Activated naive CD4-positive, alpha-beta T cell treated with anti-CD3 and anti-CD28 coated beads, Interleukin-2, amount 50 U/mL, for 72 hours (primary cell): ENCODE measurements around the gene FAM13C. TPM values are rescaled to one million over a fixed set of nuclear protein-coding genes. Genes with fewer than 3 reads are reported as not detected.

Experiments used
- ATAC-seq, 2 donors: fragments of 150-1000 bp; cut with Tn5 transposase; 2 replicates each; pipeline ENCODE4 v1.10.0; 2021; ENCODE audit warnings: mild to moderate bottlenecking in 2 of 2, moderate library complexity in 2 of 2
- DNase-seq, 2 donors: peaks; one replicate each; pipeline ENCODE4 v3.0.0; 2021 to 2022; ENCODE audit warnings: low spot score in 2 of 2
- H3K27ac Mint-ChIP-seq, 2 donors: one replicate each; pipeline ENCODE4 v1.8.0; 2022; ENCODE audit warnings: mild to moderate bottlenecking in 2 of 2, mixed read lengths in 2 of 2
- H3K36me3 Mint-ChIP-seq, 2 donors: one replicate each; pipeline ENCODE4 v1.8.0; 2022; ENCODE audit warnings: mixed read lengths in 2 of 2
- H3K9me3 Mint-ChIP-seq, 2 donors: one replicate each; pipeline ENCODE4 v1.8.0; 2022; ENCODE audit warnings: mixed read lengths in 2 of 2
- total RNA-seq, 2 donors: library from RNA; stranded (reverse); gene quantifications; one replicate each; pipeline ENCODE4 v1.2.3, GENCODE V29; 2022

The FAM13C gene
- total RNA-seq, 2 donors from 2014 or later = 0.18 TPM; not detected in 1

GRCh38 chr10:59273445-59273844, 88.9 kb downstream of the FAM13C start:
- Mint-ChIP-seq H3K27ac (no peak overlapping the region), H3K9me3 (no peaks in the 10 kb centered on the region), H3K36me3 (no peaks in the 10 kb centered on the region)
- no peak for DNase-seq
- ATAC-seq = no peak

GRCh38 chr10:59272061-59272460, 90.3 kb downstream of the FAM13C start:
- ATAC-seq (no peak), DNase-seq (no peak)
- Mint-ChIP-seq H3K27ac (no peak overlapping the region), H3K9me3 (no peaks in the 10 kb centered on the region), H3K36me3 (no peaks in the 10 kb centered on the region)

GRCh38 chr10:59271160-59271559, 91.2 kb downstream of the FAM13C start:
- H3K36me3 Mint-ChIP-seq = no peaks in the 10 kb centered on the region
- H3K27ac Mint-ChIP-seq = no peak overlapping the region
- H3K9me3 Mint-ChIP-seq = peaks cover 0 to under 1% of the 10 kb centered on the region in 2 donors

GRCh38 chr10:59270492-59270891, 91.9 kb downstream of the FAM13C start:
- Mint-ChIP-seq H3K27ac (no peak overlapping the region), H3K36me3 (no peaks in the 10 kb centered on the region), H3K9me3 (peaks cover 0 to 3% of the 10 kb centered on the region in 2 donors)
- DNase-seq (no peak), ATAC-seq (no peak)

More at GRCh38 chr10:59271160-59271559, 91.2 kb downstream of the FAM13C start:
- ATAC-seq (no peak), DNase-seq (no peak)

- ATAC-seq (no peak), DNase-seq (no peak)
- Mint-ChIP-seq H3K27ac (no peak overlapping the region), H3K36me3 (no peaks in the 10 kb centered on the region), H3K9me3 (peaks cover 0 to 3% of the 10 kb centered on the region in 2 donors)
Observed at GRCh38 chr10:59269651-59270050, 92.7 kb downstream of the FAM13C start.

- H3K27ac Mint-ChIP-seq = no peak overlapping the region
- no peak for ATAC-seq
- H3K36me3 Mint-ChIP-seq = no peaks in the 10 kb centered on the region
Observed at GRCh38 chr10:59268460-59268859, 93.9 kb downstream of the FAM13C start.

GRCh38 chr10:59266321-59266720, 96.0 kb downstream of the FAM13C start:
- no peak for ATAC-seq
- DNase-seq = no peak
- no peaks in the 10 kb centered on the region for H3K36me3 Mint-ChIP-seq
- H3K9me3 Mint-ChIP-seq = peaks cover under 1 to 3% of the 10 kb centered on the region in 2 donors
- H3K27ac Mint-ChIP-seq = no peak overlapping the region

More at GRCh38 chr10:59268460-59268859, 93.9 kb downstream of the FAM13C start:
- H3K9me3 Mint-ChIP-seq = peaks cover 0 to 3% of the 10 kb centered on the region in 2 donors
- DNase-seq = no peak

GRCh38 chr10:59265141-59265540, 97.2 kb downstream of the FAM13C start:
- ATAC-seq (no peak), DNase-seq (no peak)
- no peaks in the 10 kb centered on the region for H3K36me3 Mint-ChIP-seq
- peaks cover 6% of the 10 kb centered on the region in 2 donors for H3K9me3 Mint-ChIP-seq
- H3K27ac Mint-ChIP-seq = no peak overlapping the region

GRCh38 chr10:59258890-59259289, 103.5 kb downstream of the FAM13C start:
- H3K36me3 Mint-ChIP-seq = no peaks in the 10 kb centered on the region
- DNase-seq = no peak
- no peak for ATAC-seq
- peaks cover 10% of the 10 kb centered on the region in 2 donors for H3K9me3 Mint-ChIP-seq
- H3K27ac Mint-ChIP-seq = no peak overlapping the region

GRCh38 chr10:59257224-59257623, 105.1 kb downstream of the FAM13C start:
- no peak for DNase-seq
- Mint-ChIP-seq H3K27ac (no peak overlapping the region), H3K9me3 (peaks cover 10% of the 10 kb centered on the region in 2 donors), H3K36me3 (no peaks in the 10 kb centered on the region)
- no peak for ATAC-seq

GRCh38 chr10:59255463-59255862, 106.9 kb downstream of the FAM13C start:
- ATAC-seq = no peak
- Mint-ChIP-seq H3K27ac (no peak overlapping the region), H3K36me3 (no peaks in the 10 kb centered on the region), H3K9me3 (peaks cover 10 to 11% of the 10 kb centered on the region in 2 donors)
- no peak for DNase-seq

GRCh38 chr10:59252491-59252890, 109.9 kb downstream of the FAM13C start:
- ATAC-seq (no peak), DNase-seq (no peak)
- Mint-ChIP-seq H3K9me3 (peaks cover 5 to 6% of the 10 kb centered on the region in 2 donors), H3K36me3 (no peaks in the 10 kb centered on the region), H3K27ac (no peak overlapping the region)

- no peak for DNase-seq
- no peak for ATAC-seq
- Mint-ChIP-seq H3K27ac (no peak overlapping the region), H3K36me3 (no peaks in the 10 kb centered on the region), H3K9me3 (no peaks in the 10 kb centered on the region)
Observed at GRCh38 chr10:59245686-59246085, 116.7 kb downstream of the FAM13C start.

GRCh38 chr10:59244871-59245270, 117.5 kb downstream of the FAM13C start:
- no peak for ATAC-seq
- no peak for DNase-seq

GRCh38 chr10:59243611-59244195, 118.6 kb downstream of the FAM13C start:
- peaks cover 0 to 4% of the 10 kb centered on the region in 2 donors for H3K9me3 Mint-ChIP-seq
- no peaks in the 10 kb centered on the region for H3K36me3 Mint-ChIP-seq
- ATAC-seq = no peak
- no peak overlapping the region for H3K27ac Mint-ChIP-seq
- DNase-seq = no peak

More at GRCh38 chr10:59244871-59245270, 117.5 kb downstream of the FAM13C start:
- H3K27ac Mint-ChIP-seq = no peak overlapping the region
- H3K36me3 Mint-ChIP-seq = no peaks in the 10 kb centered on the region
- no peaks in the 10 kb centered on the region for H3K9me3 Mint-ChIP-seq

- H3K9me3 Mint-ChIP-seq = peaks cover 0 to 4% of the 10 kb centered on the region in 2 donors
- no peak overlapping the region for H3K27ac Mint-ChIP-seq
- ATAC-seq (no peak), DNase-seq (no peak)
- H3K36me3 Mint-ChIP-seq = no peaks in the 10 kb centered on the region
Observed at GRCh38 chr10:59242991-59243390, 119.4 kb downstream of the FAM13C start.

- no peaks in the 10 kb centered on the region for H3K36me3 Mint-ChIP-seq
- DNase-seq (no peak), ATAC-seq (no peak)
- no peak overlapping the region for H3K27ac Mint-ChIP-seq
- H3K9me3 Mint-ChIP-seq = peaks cover 0 to 4% of the 10 kb centered on the region in 2 donors
Observed at GRCh38 chr10:59242057-59242456, 120.3 kb downstream of the FAM13C start.

GRCh38 chr10:59240582-59241183, 121.7 kb downstream of the FAM13C start:
- ATAC-seq = no peak
- H3K36me3 Mint-ChIP-seq = no peaks in the 10 kb centered on the region
- no peak overlapping the region for H3K27ac Mint-ChIP-seq
- DNase-seq = peak in 1 of 2 donors; percentile 3
- peaks cover 0 to 4% of the 10 kb centered on the region in 2 donors for H3K9me3 Mint-ChIP-seq
